ENCODE measurements around the gene PRRC2A.
A peak's percentile ranks its signal among the peaks of the same experiment; 100 is the strongest.

The PRRC2A gene

GRCh38 chr6:31658983-31659648 is 38.6 kb downstream of the PRRC2A start:
- no peak for DNase-seq (ENCODE audit: low read depth)
- peak overlapping the region; percentile 73 for H3K4me3 ChIP-seq (ENCODE audit: low read depth, low read length)
- no peak for TF ChIP-seq CTCF (IDR thresholded peaks at IDR 0.05; ENCODE audit: insufficient read depth, low read depth, low read length, missing control alignments)

- peak overlapping the region; percentile 73 for H3K4me3 ChIP-seq (ENCODE audit: low read depth, low read length)
- no peak for TF ChIP-seq CTCF (IDR thresholded peaks at IDR 0.05; ENCODE audit: insufficient read depth, low read depth, low read length, missing control alignments)
- peak; percentile 44 for DNase-seq (ENCODE audit: low read depth)
Observed at GRCh38 chr6:31659649-31660380, 39.3 kb downstream of the PRRC2A start.

- TF ChIP-seq CTCF (IDR thresholded peaks at IDR 0.05; ENCODE audit: insufficient read depth, low read depth, low read length, missing control alignments), result no peak
- peak; percentile 90 for DNase-seq (ENCODE audit: low read depth)
- peak within 1 kb of the TSS; percentile 73 for H3K4me3 ChIP-seq (ENCODE audit: low read depth, low read length)
Observed at GRCh38 chr6:31660381-31661261, 40.1 kb downstream of the PRRC2A start, which contains the start of gene C6orf47. TSS of gene C6orf47 (minus strand) at chr6:31660778. CDS start at chr6:31659947, 831 bp downstream.

- peak overlapping the region; percentile 73 for H3K4me3 ChIP-seq (ENCODE audit: low read depth, low read length)
- no peak for TF ChIP-seq CTCF (IDR thresholded peaks at IDR 0.05; ENCODE audit: insufficient read depth, low read depth, low read length, missing control alignments)
- peak; percentile 37 for DNase-seq (ENCODE audit: low read depth)
Observed at GRCh38 chr6:31661262-31662123, 41.0 kb downstream of the PRRC2A start.

- DNase-seq (ENCODE audit: low read depth), result no peak
Observed at GRCh38 chr6:31662124-31662723, 41.7 kb downstream of the PRRC2A start.

More at GRCh38 chr6:31662124-31662723, 41.7 kb downstream of the PRRC2A start:
- no peak overlapping the region for H3K4me3 ChIP-seq (ENCODE audit: low read depth, low read length)
- no peak for TF ChIP-seq CTCF (IDR thresholded peaks at IDR 0.05; ENCODE audit: insufficient read depth, low read depth, low read length, missing control alignments)

All from GM12865 (cell line).